ENCODE measurements around the gene RNF31.
"Not testable (repeated sequence)": the region's sequence is repeated elsewhere in the genome, so short reads cannot be mapped to it uniquely, and the experiment has no call there.

GRCh38 chr14:24202538-24202937 is 55.2 kb downstream of the RNF31 start:
- TF ChIP-seq CTCF (IDR thresholded peaks at IDR 0.05; ENCODE audit: low read depth, low read length, poor library complexity, severe bottlenecking); EZH2phosphoT487 (IDR thresholded peaks at IDR 0.05; ENCODE audit: borderline replicate concordance, low read length): not testable (repeated sequence)
